ENCODE data around the gene MLLT3.

The MLLT3 gene

GRCh38 chr9:20316372-20316771 lies 305.9 kb downstream of the MLLT3 start:
- in situ Hi-C loops (cut with HindIII; ENCODE audit: low sequenced_read_pairs), result no loop called here

- in situ Hi-C loops (cut with HindIII; ENCODE audit: low sequenced_read_pairs), result no loop called here
Observed at GRCh38 chr9:20315677-20316076, 306.6 kb downstream of the MLLT3 start.

GRCh38 chr9:20314981-20315380 lies 307.3 kb downstream of the MLLT3 start:
- in situ Hi-C loops (cut with HindIII; ENCODE audit: low sequenced_read_pairs), result no loop called here

GRCh38 chr9:20313415-20313814 lies 308.9 kb downstream of the MLLT3 start:
- in situ Hi-C loops (cut with HindIII; ENCODE audit: low sequenced_read_pairs), result no loop called here

- in situ Hi-C loops (cut with HindIII; ENCODE audit: low sequenced_read_pairs), result no loop called here
Observed at GRCh38 chr9:20312732-20313131, 309.6 kb downstream of the MLLT3 start.

- in situ Hi-C loops (cut with HindIII; ENCODE audit: low sequenced_read_pairs), result no loop called here
Observed at GRCh38 chr9:20310024-20310423, 312.3 kb downstream of the MLLT3 start.

GRCh38 chr9:20309124-20309523 lies 313.2 kb downstream of the MLLT3 start:
- in situ Hi-C loops (cut with HindIII; ENCODE audit: low sequenced_read_pairs), result no loop called here

- in situ Hi-C loops (cut with HindIII; ENCODE audit: low sequenced_read_pairs), result no loop called here
Observed at GRCh38 chr9:20307621-20308020, 314.7 kb downstream of the MLLT3 start.

- in situ Hi-C loops (cut with HindIII; ENCODE audit: low sequenced_read_pairs), result no loop called here
Observed at GRCh38 chr9:20305452-20305851, 316.8 kb downstream of the MLLT3 start.

GRCh38 chr9:20303996-20304395 lies 318.3 kb downstream of the MLLT3 start:
- in situ Hi-C loops (cut with HindIII; ENCODE audit: low sequenced_read_pairs), result no loop called here

- in situ Hi-C loops (cut with HindIII; ENCODE audit: low sequenced_read_pairs), result no loop called here
Observed at GRCh38 chr9:20303066-20303465, 319.2 kb downstream of the MLLT3 start.

GRCh38 chr9:20302197-20302596 lies 320.1 kb downstream of the MLLT3 start:
- in situ Hi-C loops (cut with HindIII; ENCODE audit: low sequenced_read_pairs), result no loop called here

GRCh38 chr9:20300430-20301115 lies 321.7 kb downstream of the MLLT3 start:
- in situ Hi-C loops (cut with HindIII; ENCODE audit: low sequenced_read_pairs), result no loop called here

GRCh38 chr9:20297646-20298084 lies 324.6 kb downstream of the MLLT3 start:
- in situ Hi-C loops (cut with HindIII; ENCODE audit: low sequenced_read_pairs), result no loop called here

GRCh38 chr9:20295555-20295954 lies 326.7 kb downstream of the MLLT3 start:
- in situ Hi-C loops (cut with HindIII; ENCODE audit: low sequenced_read_pairs), result no loop called here

GRCh38 chr9:20294046-20294750 lies 328.1 kb downstream of the MLLT3 start:
- in situ Hi-C loops (cut with HindIII; ENCODE audit: low sequenced_read_pairs), result no loop called here

GRCh38 chr9:20292002-20292401 lies 330.3 kb downstream of the MLLT3 start:
- in situ Hi-C loops (cut with HindIII; ENCODE audit: low sequenced_read_pairs), result no loop called here
